Fibroblast of gingiva (primary cell): ENCODE measurements around the gene OR1Q1.
"Not testable (repeated sequence)": the region's sequence is repeated elsewhere in the genome, so short reads cannot be mapped to it uniquely, and the experiment has no call there.

Experiments
- DNase-seq: peaks from one replicate; pipeline ENCODE4 v3.0.0-alpha.2; 2011; ENCODE audit warnings: low read depth

The OR1Q1 gene, protein sequence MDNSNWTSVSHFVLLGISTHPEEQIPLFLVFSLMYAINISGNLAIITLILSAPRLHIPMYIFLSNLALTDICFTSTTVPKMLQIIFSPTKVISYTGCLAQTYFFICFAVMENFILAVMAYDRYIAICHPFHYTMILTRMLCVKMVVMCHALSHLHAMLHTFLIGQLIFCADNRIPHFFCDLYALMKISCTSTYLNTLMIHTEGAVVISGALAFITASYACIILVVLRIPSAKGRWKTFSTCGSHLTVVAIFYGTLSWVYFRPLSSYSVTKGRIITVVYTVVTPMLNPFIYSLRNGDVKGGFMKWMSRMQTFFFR

DNA sequence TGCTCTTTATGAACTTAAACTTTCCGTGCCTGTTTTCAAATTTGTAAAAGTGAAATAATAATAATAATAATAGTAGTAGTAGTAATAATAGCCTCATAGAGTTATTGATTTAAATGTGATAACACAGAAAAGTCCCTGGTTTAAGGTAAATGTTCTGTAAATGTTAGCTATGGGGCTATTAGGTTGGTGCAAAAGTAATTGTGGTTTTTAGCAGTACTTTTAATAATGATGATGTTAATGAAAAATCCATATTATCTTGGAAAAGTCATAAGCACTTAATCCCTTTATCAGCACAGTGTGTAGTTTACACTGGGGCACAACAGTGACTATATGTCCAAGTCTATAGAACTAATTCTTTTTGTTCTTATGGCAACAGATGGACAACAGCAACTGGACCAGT is at the start of gene OR1Q1:
Gene OR1Q1, plus strand, starts transcription at position 377 of the 400 bp plus-strand sequence. Its CDS starts 0 bp downstream, at position 377.
- no peak for DNase-seq

DNA sequence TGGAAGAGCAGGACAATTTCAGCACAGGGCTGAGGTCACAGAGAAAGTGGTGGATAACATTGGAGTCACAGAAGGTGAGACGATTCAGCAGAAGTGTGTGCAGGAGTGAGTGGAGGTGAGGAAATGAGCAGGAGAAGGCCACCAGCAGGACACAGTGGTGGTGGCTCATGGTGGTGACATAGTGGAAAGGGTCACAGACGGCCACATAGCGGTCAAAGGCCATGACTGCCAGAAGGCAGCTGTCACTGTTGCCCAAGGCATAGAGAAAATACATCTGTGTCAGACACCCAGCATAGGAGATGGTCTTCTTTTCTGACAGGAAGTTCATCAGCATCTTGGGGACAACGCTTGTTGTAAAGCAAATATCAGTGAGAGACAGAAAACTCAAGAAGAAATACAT is 46.6 kb upstream of the OR1Q1 start:
- no peak for DNase-seq

DNA sequence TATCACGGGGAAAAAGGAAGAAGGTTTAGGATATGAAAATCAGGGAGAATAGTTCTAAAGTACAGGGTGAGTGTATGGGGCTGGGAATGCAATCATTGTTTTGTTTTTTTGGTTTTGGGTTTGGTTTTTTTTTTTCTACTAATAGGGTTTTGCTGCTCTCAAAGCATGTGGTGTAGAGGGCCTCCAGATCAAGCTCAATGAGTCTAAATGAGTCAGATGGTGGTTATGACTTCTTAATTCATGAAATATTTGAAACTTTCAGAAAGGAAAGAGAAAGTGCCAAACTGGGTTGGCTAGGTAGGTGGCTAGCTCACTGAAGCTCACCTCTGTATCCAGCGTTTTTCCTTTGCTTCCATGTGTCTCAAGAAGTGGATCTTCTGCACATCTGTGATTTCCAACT is 42.1 kb upstream of the OR1Q1 start:
- DNase-seq: no peak

DNA sequence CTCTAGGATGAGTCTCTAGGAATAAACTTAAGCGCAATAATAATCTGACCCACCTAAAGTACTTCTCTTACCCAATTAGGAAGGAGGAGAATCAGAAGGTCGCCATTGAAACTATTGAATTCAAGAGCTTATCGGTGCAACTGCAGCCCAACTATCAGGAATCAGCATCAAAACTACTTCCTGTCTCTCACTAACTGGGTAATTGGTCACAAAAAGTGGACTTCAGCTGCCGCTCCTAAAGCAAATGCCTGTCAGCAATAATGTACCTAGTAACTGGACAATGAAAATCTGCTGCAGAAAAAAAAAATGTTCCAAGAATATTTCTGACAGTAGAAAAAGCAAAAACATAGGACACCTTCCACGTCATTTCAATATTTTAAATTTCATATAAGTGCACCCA is 34.7 kb upstream of the OR1Q1 start:
- no peak for DNase-seq

DNA sequence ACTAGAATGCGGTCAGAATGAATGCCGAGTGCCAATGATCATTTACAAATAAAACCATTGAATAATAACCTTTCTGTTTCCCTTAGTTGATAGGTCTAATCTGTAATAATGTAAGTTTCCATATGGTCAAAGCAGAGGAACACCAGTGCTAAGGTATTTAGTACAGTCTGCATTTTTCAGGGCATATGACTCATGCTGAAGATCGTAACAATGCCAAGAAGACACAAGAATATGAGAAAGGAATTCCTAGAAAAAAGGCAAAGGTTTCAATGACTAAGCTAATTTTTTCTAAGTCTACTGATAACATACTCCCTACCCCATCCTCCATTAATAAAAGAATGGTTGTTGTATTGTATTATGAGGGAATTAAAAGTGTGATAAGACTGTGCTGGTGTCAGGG is 34.2 kb upstream of the OR1Q1 start:
- DNase-seq: peak; percentile 47

DNA sequence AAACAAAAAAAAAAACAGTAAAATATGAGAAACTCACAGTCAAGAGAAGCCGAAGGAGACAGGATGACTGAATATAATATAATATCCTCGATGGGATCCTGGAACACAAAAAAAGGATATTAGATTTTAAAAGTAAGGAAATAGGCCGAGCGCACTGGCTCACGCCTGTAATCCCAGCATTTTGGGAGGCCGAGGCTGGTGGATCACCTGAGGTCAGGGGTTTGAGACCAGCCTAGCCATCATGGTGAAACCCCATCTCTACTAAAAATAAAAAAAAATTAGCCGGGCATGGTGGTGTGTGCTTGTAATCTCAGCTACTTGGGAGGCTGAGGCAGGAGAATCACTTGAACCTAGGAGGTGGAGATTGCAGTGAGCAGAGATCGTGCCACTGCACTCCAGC is 31.3 kb upstream of the OR1Q1 start, which contains the start of gene OR1L8:
Gene OR1L8, minus strand, starts transcription at position 101 of the 400 bp plus-strand sequence. CDS start 14,907 bp downstream, outside the sequence.
- DNase-seq: not testable (repeated sequence)

DNA sequence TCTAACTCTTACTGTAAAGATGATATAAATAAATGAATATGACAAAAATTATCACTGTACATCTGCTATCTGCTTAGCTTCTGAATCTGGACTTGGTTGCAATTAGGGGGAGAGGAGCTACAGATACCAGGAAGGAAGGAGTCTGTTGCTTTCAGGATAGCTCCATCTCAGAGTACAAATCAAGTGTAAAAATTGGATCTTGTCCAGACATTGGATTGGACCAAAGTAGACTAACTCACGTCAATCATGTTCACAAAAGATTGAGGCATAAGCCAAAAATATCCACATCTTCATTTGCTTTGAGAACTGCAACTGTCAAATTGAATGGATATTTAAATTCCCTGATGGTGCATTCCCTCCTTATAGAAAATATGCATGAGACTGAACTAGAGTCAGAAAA is 8.8 kb upstream of the OR1Q1 start:
- no peak for DNase-seq

DNA sequence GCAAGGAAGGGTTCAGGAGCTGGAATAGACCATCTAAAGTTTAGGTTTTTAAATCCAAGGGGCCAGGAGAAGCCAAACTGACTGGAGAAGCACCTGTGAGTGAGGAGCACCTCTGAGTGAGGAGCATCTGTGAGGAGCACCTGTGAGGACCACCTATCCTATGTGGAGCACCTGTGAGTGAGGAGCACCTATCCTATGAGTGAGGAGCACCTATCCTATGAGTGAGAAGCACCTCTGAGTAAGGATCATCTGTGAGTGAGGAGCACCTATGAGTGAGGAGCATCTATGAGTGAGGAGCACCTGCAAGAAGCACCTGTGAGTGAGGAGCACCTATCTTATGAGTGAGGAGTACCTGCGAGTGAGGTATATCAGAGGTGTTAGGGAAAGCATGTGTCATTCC is 8.0 kb upstream of the OR1Q1 start:
- DNase-seq: no peak

DNA sequence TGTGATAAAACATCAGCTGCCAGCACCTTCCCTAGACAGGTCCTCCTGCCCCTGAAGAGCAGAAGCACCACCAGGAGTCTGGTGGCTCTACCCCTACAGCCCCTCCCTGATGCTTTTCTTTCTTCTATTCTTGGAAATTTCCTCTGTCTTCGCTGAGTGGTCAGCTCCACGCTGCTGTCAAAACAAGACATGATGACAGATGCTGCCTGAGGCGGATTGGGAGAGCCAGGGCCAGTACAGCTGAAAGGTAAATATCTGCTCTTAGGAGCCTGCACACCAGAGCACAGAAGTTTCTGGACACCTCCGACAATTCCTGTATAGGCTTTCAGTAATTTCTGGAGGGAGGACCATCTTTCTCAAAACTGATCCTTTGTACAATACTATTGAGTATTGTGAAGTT is 4.7 kb upstream of the OR1Q1 start:
- DNase-seq: no peak

DNA sequence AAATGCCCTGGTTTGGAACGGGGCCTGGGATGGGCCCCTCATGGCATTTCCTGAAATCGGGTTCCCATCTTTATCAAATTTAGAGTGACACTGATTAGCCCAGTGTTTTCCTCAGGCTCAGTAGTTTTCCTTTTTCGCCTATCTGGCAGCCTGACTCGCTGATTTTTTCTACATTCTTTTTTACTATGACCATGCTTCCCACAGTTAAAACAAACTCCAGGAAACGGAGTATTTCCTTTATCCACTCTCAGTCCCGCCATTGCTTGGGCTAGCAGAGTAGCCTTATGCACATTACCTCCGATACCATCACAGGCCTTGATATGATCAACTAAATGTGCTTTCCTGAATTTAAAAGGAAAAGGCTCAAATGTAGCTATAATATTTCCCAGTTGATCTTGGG is 5.5 kb downstream of the OR1Q1 start:
- no peak for DNase-seq

DNA sequence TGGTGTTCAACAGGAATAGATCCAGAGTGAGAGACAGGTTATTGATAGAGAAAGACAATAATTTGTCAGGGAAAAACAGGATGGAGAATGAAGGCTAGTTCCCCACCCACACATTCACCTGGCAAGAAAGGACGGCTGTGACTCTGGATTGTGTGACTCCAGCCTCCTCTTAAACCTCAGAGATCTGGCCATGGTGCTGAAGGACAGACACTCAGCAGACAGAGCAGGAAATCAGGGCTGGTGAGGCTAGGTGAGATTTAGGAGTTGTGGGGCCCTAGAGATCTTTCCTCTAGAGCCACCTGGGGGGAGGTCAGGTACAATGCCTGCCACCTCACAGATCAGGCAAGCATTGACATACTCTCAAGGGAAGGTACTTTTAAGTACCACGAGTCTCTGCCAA is 27.7 kb downstream of the OR1Q1 start:
- no peak for DNase-seq

DNA sequence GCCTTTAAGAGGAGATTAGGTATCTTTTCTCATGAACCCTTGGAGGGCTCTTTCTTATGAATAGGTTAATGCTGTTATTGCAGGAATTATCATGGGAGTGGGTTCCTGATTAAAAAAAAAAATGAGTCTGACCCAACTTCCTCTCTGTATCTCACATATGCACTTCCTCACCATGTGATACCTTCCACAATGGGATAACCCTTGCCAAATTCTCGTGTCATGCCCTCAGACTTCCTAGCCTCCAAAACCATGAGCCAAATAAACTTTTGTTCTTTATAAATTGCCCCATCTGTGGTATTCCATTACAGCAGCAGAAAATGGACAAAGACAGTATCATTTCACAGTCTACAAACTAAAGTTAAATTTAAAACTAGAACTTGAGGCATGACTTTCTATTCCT is 41.8 kb downstream of the OR1Q1 start:
- no peak for DNase-seq

DNA sequence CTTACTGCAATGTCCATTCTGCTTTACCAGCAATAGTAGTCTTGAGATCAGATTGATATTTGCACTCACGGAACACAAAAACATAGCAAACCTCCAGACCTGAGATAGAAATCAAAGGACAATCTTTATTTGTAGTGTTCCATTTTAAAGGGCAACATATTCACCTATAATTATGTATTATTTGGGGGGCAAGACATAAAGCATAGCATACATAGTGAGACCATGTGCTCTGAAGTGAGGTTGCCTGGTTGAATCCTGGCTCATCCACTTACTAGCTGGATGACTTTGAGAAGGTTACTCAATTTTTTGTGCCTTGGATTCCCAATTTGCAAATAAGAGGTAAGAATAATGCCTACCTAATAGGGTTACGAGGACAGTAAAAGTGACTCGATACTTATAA is 43.0 kb downstream of the OR1Q1 start, which contains the start of gene OR1B1:
Gene OR1B1, minus strand, starts transcription at position 101 of the 400 bp plus-strand sequence.
- no peak for DNase-seq

DNA sequence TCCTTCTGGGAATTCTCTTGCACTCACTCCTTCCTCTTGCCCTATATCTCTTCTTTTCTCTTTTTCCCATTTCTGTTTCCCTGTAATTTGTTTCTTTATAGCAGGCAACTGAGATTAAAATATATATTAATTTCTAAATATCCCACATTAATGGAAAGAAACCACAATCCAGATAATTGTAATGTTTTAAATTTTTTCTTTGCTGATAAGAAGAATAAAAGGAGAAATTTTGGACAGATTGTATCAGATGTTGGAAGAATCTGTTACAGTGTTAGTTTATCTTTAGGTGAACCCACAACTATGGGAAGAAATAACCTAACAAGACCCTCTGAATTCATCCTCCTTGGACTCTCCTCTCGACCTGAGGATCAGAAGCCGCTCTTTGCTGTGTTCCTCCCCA is 46.9 kb downstream of the OR1Q1 start, which contains the start of gene OR1L1:
Gene OR1L1, plus strand, starts transcription at position 301 of the 400 bp plus-strand sequence. Its CDS starts 0 bp downstream, at position 301.
- no peak for DNase-seq
